Skeletal muscle cell (primary cell): ENCODE data around the gene CHMP5.
"Not testable (repeated sequence)": the region's sequence is repeated elsewhere in the genome, so short reads cannot be mapped to it uniquely, and the experiment has no call there.

Experiments used
- DNase-seq: peaks from one replicate; pipeline ENCODE4 v3.0.0-alpha.2; 2010; ENCODE audit warnings: low read depth
- H3K4me3 ChIP-seq: 2 replicates; pipeline ENCODE4 v1.5.1; 2011; ENCODE audit warnings: low read depth, mild to moderate bottlenecking, control low read depth, low read length, moderate library complexity

The CHMP5 gene

DNA sequence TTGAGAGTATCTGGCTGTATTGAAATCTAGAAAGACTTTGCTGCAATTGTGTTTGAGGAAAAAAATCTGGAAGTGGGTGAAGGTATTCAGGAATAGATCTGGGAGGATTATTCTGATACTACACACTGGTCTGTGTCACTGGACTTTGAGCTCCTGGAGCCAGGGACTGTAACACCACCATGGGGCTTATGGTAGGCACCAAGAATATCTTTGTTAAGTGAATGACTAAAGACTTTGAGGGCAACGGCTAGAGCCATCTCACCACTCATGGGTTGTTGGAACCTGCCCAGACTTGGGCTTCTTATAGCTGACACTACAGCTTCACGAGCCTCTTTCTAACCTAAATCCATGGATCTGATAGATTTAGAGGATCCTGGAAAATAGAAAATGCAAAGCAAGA, 35.7 kb downstream of the CHMP5 start:
- no peak overlapping the region for H3K4me3 ChIP-seq
- DNase-seq: no peak

DNA sequence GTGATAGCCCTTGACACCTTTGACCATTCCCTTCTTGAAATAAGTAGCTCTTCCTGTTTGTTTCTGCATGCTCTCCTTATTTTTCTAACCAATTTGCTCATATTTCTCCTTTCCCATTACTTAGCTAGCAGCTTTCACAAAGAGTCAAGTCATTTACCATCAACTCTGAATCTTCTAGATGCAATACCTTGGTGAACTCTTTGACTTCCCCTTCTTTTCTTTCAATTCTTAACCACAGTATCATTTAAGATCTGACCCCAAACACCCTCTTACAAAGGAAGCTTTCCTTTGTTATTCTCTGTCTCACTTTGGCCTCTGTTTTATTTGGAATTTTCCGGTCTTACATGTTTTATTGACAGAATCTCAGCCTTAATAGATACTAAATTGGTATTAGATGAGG, 39.5 kb downstream of the CHMP5 start:
- no peak for DNase-seq
- H3K4me3 ChIP-seq: no peak overlapping the region

DNA sequence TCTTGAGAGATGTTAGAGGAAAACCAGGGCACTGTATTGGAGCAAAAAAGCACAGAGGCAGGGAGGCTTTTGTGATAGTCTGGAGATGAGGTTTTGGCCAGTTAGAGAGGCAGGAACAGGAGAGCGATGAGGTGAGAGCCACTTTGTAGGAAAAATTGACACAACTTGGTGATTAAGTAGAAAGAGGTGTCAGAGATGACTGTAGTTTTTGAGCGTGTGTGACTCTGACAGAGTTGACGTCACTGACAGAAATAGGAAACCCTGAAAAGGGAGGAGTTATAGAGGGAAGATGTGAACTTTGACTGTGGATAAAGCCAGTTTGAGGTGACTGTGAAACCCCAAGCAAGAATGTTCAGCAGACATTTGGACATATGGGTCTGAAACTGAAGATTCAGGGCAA, 41.2 kb downstream of the CHMP5 start:
- H3K4me3 ChIP-seq: no peak overlapping the region

DNA sequence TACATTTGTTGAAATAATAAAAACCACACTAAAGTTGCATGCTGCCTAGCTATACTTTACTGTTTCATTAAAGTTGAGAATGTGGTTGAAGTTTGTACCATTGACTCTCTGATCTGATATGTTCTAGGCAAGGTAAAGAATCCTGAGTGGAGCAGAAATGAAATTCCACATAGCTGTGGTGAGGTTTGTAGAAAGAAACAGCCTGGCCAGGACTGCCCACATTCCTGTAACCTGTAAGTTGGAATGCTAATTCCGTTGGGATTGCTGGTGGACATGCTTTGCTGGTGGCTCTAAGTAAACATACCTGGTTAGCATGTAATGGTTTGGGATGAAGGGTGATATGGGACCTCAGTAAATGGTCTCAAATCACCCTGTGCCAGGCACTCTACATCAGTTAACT, 42.2 kb downstream of the CHMP5 start:
- H3K4me3 ChIP-seq: no peak overlapping the region
- no peak for DNase-seq

More for the DNA sequence above, 41.2 kb downstream of the CHMP5 start:
- DNase-seq: no peak

DNA sequence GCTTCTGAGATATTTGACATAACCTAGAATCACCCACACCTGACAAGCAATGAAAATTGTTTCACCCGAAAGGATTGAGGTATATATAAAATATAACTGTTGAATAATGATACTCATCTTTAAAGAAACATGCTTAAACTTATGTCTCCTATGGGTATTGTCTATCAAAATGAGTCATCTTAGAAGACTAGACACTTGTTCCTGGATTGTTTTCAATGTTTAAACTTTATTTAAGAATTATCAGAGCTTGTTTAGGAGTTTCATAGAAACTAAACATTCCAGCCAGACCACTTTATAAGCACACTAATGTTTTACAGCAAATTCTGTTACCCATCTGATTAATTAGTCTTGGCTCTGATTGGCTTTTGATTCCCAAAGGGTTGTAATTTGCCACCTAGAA, 45.1 kb downstream of the CHMP5 start:
- no peak overlapping the region for H3K4me3 ChIP-seq
- DNase-seq: no peak

DNA sequence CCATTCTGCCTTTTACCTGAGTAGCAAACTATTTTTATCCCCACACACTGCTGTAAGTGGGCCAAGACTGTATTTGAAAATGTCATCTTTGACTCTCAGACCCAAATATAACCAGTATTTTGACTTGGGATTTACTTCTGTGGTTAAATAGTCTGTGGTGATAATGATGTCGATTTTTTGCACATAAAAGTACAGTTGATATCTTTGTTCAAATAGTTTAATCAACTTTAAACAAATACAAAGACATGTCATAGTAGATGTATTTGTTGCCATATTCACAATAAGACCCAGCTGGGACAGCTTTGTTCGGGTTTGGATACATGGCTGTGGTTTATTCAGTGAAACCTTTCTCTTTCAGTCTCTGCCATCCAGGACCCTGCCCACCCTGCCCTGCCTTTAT, 45.9 kb downstream of the CHMP5 start:
- no peak overlapping the region for H3K4me3 ChIP-seq
- DNase-seq: no peak

DNA sequence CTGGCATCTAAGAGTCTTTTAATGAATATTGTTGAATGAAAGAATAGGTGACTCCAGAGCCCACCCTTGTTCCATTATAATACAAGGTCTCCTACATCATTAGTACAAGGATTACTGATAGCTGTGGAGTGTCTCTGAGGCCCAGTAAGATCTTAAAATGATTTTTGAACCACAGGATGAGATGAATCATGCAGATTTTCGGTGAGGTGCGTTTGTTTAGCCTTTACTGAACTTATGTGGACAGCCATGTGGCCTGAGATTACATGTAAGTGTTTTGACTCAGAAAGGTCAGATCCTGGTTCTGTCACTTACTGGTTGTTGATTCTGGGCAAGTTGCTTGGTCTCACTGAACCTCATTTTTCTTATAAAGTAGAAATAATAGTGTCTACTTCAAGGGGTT, 47.1 kb downstream of the CHMP5 start:
- no peak for DNase-seq
- H3K4me3 ChIP-seq: no peak overlapping the region

DNA sequence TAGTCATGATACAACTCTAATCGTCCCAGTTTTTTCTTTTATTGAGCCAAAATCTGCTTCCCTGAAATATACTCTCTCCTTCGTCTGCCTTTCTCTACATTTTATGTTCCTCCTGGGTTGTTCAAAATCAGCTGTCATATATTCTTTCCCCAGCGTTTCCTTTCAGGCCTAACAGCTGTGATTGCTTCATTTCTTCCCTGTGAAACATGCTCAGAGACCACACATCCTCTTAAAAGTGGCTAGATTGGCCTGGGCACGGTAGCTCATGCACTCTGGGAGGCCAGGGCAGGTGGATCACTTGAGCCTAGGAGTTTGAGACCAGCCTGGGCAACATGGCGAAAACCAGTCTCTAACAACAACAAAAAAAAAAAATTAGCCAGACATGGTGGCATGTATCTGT, 50.5 kb downstream of the CHMP5 start:
- H3K4me3 ChIP-seq: no peak overlapping the region

DNA sequence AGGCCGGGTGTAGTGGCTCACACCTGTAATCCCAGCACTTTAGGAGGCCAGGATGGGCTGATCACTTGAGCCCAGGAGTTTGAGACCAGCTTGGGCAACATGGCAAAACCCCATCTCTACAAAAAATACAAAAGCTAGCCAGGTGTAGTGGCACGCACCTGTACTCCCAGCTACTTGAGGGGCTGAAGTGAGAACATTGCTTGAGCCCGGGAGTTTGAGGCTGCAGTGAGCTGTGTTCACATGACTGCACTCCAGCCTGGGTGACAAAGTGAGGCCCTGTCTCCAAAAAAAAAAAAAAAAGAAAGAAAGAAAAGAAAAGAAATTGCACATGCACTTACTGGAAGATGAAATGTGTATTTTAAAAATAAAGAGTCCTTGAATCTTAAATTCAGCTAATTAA, 52.3 kb downstream of the CHMP5 start:
- H3K4me3 ChIP-seq, DNase-seq: not testable (repeated sequence)

More for the DNA sequence above, 50.5 kb downstream of the CHMP5 start:
- peak; percentile 25 for DNase-seq

DNA sequence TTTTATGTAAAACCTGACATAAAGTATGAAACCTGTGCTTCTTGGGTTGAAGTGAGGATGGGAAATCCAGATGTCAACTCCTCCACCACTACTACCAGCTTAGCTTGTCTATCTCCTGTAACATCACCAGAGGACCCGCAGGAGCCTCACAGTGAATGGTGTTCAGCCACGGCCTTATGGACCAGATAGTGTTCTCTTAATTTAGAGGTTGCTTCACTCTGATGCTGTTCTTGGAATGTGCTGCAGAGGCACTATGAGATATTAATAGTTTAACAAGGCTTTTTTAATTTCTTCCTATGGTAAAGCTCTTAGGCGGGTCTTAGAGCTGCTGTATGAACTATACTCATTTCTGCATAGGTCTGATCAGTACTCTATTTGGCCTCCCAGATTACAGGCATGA, 53.4 kb downstream of the CHMP5 start:
- H3K4me3 ChIP-seq: no peak overlapping the region
- no peak for DNase-seq

DNA sequence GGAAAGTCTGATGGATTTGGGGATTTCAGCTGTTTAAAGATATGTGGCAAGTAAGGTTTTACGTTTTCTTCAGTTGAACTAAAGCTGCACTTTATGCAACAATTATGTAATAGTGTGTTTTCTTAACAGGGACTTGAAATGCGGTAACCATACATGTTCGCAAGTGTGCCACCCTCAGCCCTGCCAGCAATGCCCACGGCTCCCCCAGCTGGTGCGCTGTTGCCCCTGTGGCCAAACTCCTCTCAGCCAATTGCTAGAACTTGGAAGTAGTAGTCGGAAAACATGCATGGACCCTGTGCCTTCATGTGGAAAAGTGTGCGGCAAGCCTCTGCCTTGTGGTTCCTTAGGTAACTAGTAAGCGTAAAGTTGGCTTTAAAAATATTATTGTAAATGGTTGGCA, 53.9 kb downstream of the CHMP5 start:
- no peak for DNase-seq
- no peak overlapping the region for H3K4me3 ChIP-seq

DNA sequence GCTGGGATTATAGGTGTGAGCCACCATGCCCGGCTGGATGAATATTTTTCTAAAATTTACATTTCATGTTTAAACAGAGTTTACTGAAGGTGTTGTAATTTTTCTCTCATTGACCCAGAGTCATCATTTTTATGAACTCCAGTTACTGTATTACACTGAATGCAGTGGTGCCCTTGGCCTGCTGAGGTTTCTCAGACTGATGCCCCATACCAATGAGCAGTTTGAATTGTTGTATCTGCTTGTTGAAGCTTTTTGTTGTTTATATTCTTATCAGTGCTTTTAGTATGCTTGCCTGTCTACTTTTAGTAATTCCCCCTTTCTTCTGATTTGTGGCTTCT, 55.4 kb downstream of the CHMP5 start:
- H3K4me3 ChIP-seq: no peak overlapping the region

DNA sequence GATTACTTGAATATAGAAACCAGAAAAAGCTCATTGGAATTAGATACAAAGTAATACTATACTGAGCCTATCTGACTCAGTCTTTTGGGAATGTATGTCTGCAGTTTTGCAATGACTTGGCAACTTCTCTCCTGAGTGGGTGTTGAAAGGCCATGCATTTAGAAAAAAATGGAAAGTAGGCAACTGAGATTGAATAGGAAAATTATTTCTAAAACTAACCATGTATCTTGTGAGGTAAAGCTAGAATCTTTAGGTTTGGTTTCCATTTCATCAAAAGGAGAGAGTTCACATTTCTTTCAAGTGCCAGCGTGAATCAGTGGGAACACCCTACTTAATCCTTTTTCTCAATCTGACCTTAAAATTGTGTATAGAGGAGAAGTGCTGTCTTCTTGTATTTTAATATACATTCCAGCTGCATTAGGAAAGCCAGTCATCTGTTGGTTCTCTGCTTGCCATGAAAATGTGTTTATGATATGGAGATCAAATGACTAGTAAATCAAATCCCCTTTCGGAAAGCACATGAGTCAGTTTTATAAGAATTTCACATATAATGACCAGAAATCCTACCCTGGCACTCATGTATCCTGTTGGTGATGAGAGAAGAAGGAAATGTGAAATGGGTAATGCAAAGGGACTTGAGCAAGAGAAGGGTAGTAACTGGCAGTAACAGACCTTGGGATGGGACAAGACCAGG, 55.9 kb downstream of the CHMP5 start:
- DNase-seq: peak; percentile 87
- H3K4me3 ChIP-seq: no peak overlapping the region

More for the DNA sequence above, 55.4 kb downstream of the CHMP5 start:
- no peak for DNase-seq

DNA sequence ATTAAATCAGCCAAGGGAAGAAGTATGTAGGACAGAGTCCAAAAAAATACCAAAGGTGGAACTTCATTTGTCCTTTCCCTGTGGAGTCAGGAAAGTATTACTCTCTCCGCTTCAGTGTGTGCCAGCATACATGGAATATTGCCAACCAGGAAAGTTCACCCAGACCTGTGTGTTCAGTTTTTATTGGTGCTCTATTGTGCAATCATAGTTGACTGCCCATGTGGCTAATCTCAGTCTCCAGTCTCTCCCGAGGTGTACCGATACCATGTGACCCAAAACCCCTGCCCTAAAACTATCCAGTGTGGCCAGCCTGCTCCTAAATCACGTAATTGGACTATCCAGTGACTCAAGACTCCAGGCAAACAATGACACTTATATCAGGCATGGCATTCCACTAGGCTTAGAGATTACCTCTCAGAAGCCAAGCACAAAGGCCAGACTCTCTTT, 64.3 kb downstream of the CHMP5 start:
- DNase-seq: peak; percentile 93
- H3K4me3 ChIP-seq: no peak overlapping the region

DNA sequence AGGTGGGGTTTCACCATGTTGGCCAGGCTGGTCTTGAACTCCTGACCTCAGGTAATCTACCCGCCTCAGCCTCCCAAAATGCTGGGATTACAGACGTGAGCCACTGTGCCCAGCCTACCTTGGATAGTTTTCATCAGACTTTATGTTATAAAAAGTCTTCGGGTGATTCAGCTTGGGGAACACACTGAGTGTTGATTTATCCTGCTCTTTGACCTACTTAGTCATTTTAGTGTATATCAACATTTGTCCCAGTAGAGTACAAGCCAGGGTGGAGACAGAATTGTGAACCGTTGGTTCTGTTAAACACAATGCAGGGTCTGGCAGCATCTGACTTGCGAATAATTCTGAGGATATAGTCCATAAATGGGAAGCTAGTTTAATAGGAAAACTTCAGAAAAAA, 65.1 kb downstream of the CHMP5 start:
- peak; percentile 73 for DNase-seq
- H3K4me3 ChIP-seq: no peak overlapping the region

DNA sequence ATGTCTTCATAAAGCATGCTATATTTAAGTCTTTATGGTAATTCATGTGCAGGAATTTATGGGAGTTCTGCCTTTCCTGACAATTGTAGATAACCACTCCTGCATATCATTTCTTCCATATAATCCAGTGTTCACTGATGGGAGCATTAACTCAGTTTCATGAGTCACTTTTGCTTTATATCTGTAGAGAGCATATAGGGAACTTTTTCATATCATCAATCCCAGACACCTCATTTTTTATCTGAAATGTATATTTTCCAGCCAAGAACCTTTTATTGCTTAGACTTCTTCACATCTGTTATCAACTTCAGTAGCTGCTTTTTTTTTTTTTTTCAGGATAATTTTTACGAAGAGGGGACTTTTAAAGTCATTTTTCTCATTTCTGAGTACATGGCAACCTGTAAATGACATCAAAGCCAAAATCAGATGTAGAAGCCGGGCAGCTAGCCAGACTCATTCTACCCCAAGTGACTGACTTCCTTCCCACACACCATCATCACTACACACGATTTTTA, 66.6 kb downstream of the CHMP5 start:
- DNase-seq: no peak
- no peak overlapping the region for H3K4me3 ChIP-seq
